ENCODE measurements around the gene EEF1AKMT3. TPM values are rescaled to one million over a fixed set of nuclear protein-coding genes. Genes with fewer than 3 reads are reported as not detected.

EEF1AKMT3 gene
- polyA plus RNA-seq, 3 donors from 2014 or later = 1.3 to 3.4 (median 2.8) TPM

- peaks cover 0 to 3% (median 0%) of the 10 kb centered on the region in 3 donors for H3K27me3 Mint-ChIP-seq (ENCODE audit: low read depth in 3 of 3)
- no peaks in the 10 kb centered on the region for H3K9me3 Mint-ChIP-seq
- H3K36me3 Mint-ChIP-seq = peaks cover 19 to 61% (median 32%) of the 10 kb centered on the region in 3 donors
- H3K27ac Mint-ChIP-seq = peak overlapping the region in 1 of 6 donors; percentile 37
- H3K4me1 Mint-ChIP-seq = peaks cover 6 to 10% of the 10 kb centered on the region in 2 donors
- DNase-seq = no peak
- no peak overlapping the region for H3K4me3 Mint-ChIP-seq
Observed at GRCh38 chr12:57730336-57731067, 41.9 kb upstream of the EEF1AKMT3 start.

DNA sequence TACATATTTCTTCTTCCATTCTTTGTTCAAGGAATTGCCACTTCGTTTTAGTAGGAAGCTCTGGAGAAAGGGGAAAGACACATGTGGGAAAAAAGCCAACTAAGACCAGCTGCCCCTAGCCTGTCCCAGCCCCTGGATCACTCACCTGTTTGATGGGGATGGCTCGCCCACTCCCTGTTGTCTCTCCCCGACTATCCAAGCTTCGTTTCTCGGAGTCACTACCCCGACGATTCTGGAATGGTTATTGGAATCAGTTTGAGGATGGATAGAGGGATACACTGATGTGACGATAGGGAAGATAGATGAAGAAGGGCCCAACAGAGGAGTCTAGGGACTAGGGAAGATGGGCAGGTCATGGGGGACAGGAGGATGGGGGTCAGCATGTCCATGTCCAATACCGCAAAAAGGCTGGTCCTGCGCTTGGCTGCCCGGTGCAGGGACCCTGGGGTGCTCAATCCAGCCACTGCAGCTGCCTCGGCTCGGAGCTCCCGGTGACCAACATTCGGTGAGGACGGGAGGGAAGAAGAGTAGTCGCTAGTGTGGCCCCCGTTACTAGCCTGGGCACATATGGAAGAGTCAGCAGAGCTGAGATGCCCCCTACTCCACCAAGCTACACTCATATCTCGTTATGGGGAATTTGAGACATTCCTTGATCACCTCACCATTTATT lies 40.9 kb upstream of the EEF1AKMT3 start:
- Mint-ChIP-seq H3K27ac (peak overlapping the region in 2 of 6 donors; percentile 2 to 42), H3K4me3 (no peak overlapping the region), H3K27me3 (ENCODE audit: low read depth in 3 of 3) (peaks cover 0 to 2% (median 0%) of the 10 kb centered on the region in 3 donors), H3K9me3 (no peaks in the 10 kb centered on the region), H3K4me1 (peaks cover 8 to 14% of the 10 kb centered on the region in 2 donors), H3K36me3 (peaks cover 19 to 57% (median 32%) of the 10 kb centered on the region in 3 donors)
- DNase-seq = no peak

DNA sequence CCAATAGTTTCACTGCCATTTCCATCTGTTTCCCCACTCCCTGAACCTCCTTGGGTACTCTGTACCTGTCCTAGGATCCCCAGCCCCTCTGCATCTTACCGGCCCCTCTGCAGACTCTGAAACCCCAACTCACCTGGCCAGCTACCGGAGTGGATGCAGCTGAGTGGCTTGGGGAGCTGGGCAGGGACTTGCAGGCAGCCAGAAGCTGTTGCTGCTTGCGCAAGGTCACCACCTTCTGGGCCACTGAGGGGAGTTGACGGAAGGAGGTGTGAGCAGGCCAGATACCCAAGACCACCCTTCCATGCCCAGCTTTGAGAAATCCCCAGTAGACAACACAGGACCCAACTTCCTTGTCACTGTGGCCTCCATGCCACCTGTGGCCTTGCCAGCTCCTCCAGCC lies 40.1 kb upstream of the EEF1AKMT3 start:
- H3K36me3 Mint-ChIP-seq = peaks cover 19 to 57% (median 32%) of the 10 kb centered on the region in 3 donors
- peaks cover 12 to 18% of the 10 kb centered on the region in 2 donors for H3K4me1 Mint-ChIP-seq
- H3K4me3 Mint-ChIP-seq = no peak overlapping the region
- H3K9me3 Mint-ChIP-seq = no peaks in the 10 kb centered on the region
- H3K27me3 Mint-ChIP-seq (ENCODE audit: low read depth in 3 of 3) = peaks cover 0 to 5% (median 0%) of the 10 kb centered on the region in 3 donors
- no peak for DNase-seq
- H3K27ac Mint-ChIP-seq = peak overlapping the region in 4 of 6 donors; percentile 35 to 66 (median 40)

GRCh38 chr12:57732726-57733593 lies 39.5 kb upstream of the EEF1AKMT3 start:
- Mint-ChIP-seq H3K27me3 (ENCODE audit: low read depth in 3 of 3) (peaks cover 0 to 5% (median 0%) of the 10 kb centered on the region in 3 donors), H3K4me3 (no peak overlapping the region), H3K9me3 (no peaks in the 10 kb centered on the region), H3K4me1 (peaks cover 12 to 18% of the 10 kb centered on the region in 2 donors), H3K27ac (peak overlapping the region in 3 of 6 donors; percentile 17 to 64 (median 53)), H3K36me3 (peaks cover 15 to 54% (median 32%) of the 10 kb centered on the region in 3 donors)
- no peak for DNase-seq

DNA sequence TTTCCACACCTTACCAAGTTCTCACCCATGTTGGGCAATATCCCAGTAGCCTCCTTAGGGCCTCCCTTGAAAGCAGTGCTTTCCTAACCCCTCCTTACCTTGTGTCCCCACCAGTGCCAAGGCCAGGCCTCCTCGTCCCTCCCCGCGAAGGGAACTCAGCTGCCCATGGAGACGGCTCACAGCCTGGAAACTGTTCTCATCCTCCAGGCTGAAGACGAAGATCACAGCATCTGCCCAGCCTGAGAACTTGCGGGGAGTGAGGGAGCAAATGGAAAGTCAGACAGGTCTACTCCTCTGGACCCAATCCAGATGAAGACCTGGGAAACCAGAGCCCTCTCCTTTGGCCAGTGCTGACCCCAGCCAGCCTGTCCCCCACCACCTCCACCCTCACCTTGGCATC lies 38.5 kb upstream of the EEF1AKMT3 start:
- no peak for DNase-seq
- no peaks in the 10 kb centered on the region for H3K9me3 Mint-ChIP-seq
- peaks cover 10 to 47% (median 27%) of the 10 kb centered on the region in 3 donors for H3K36me3 Mint-ChIP-seq
- H3K4me1 Mint-ChIP-seq = peaks cover 13 to 19% of the 10 kb centered on the region in 2 donors
- no peak overlapping the region for H3K27ac Mint-ChIP-seq
- H3K4me3 Mint-ChIP-seq = no peak overlapping the region
- peaks cover 0 to 5% (median 0%) of the 10 kb centered on the region in 3 donors for H3K27me3 Mint-ChIP-seq (ENCODE audit: low read depth in 3 of 3)

GRCh38 chr12:57734591-57734990 lies 37.8 kb upstream of the EEF1AKMT3 start:
- H3K9me3 Mint-ChIP-seq = no peaks in the 10 kb centered on the region
- H3K27ac Mint-ChIP-seq = peak overlapping the region; percentile 13 to 78 (median 66)
- H3K4me3 Mint-ChIP-seq = no peak overlapping the region
- peaks cover 10 to 43% (median 29%) of the 10 kb centered on the region in 3 donors for H3K36me3 Mint-ChIP-seq
- peaks cover 19 to 26% of the 10 kb centered on the region in 2 donors for H3K4me1 Mint-ChIP-seq
- DNase-seq = no peak
- H3K27me3 Mint-ChIP-seq (ENCODE audit: low read depth in 3 of 3) = peaks cover 0 to 5% (median 0%) of the 10 kb centered on the region in 3 donors

GRCh38 chr12:57735198-57735855 lies 37.1 kb upstream of the EEF1AKMT3 start:
- no peaks in the 10 kb centered on the region for H3K9me3 Mint-ChIP-seq
- H3K27me3 Mint-ChIP-seq (ENCODE audit: low read depth in 3 of 3) = peaks cover 0 to 5% (median 0%) of the 10 kb centered on the region in 3 donors
- H3K4me3 Mint-ChIP-seq = no peak overlapping the region
- peak overlapping the region in 4 of 6 donors; percentile 66 to 78 (median 71) for H3K27ac Mint-ChIP-seq
- peaks cover 24 to 31% of the 10 kb centered on the region in 2 donors for H3K4me1 Mint-ChIP-seq
- peaks cover 10 to 37% (median 22%) of the 10 kb centered on the region in 3 donors for H3K36me3 Mint-ChIP-seq
- DNase-seq = no peak

DNA sequence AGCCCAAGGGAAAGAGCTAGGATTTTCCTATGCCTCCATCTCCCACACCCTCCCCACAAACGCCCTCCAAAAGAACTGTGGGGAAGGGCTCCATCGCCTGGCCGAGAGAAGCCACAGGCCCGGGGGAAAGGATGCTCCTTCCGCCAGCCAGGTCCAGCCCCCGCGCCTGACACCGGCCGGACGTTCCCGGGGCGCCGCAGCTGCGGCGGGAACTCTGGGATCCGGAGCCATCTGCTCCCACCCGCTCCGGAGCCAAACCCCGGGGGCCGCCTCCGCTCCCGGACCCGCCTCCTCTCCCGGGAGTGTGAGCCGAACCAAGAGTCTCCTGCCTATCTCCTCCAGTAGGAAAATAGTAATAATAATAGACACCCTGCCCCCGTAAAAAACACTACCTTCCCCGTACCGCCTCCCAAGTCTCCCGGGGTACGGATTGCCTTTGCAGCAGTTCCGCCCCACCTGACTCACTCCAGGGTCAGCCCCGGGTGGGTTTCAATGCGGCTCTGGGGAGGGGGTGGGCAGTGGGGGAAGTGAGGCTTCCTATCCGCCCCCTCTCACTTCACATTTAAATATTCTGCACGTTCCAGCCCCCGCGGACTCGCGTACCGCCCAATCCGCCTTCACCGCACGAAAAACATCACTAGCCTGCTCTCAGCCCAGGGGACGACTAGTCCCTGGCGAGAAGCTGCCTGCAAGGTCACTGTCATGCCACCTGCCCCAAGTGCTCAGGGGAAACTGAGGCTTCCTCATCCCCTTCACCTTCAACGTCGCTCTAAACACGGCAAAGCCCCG lies 36.3 kb upstream of the EEF1AKMT3 start:
- Mint-ChIP-seq H3K27me3 (ENCODE audit: low read depth in 3 of 3) (peaks cover 6 to 10% (median 7%) of the 10 kb centered on the region in 3 donors), H3K4me1 (peaks cover 31 to 39% of the 10 kb centered on the region in 2 donors), H3K4me3 (no peak overlapping the region), H3K9me3 (no peaks in the 10 kb centered on the region), H3K36me3 (peaks cover 8 to 31% (median 20%) of the 10 kb centered on the region in 3 donors), H3K27ac (peak overlapping the region in 5 of 6 donors; percentile 10 to 79 (median 56))
- no peak for DNase-seq

- H3K36me3 Mint-ChIP-seq = peaks cover 4 to 23% (median 15%) of the 10 kb centered on the region in 3 donors
- peaks cover 38 to 47% of the 10 kb centered on the region in 2 donors for H3K4me1 Mint-ChIP-seq
Observed at GRCh38 chr12:57736741-57737466, 35.5 kb upstream of the EEF1AKMT3 start.

DNA sequence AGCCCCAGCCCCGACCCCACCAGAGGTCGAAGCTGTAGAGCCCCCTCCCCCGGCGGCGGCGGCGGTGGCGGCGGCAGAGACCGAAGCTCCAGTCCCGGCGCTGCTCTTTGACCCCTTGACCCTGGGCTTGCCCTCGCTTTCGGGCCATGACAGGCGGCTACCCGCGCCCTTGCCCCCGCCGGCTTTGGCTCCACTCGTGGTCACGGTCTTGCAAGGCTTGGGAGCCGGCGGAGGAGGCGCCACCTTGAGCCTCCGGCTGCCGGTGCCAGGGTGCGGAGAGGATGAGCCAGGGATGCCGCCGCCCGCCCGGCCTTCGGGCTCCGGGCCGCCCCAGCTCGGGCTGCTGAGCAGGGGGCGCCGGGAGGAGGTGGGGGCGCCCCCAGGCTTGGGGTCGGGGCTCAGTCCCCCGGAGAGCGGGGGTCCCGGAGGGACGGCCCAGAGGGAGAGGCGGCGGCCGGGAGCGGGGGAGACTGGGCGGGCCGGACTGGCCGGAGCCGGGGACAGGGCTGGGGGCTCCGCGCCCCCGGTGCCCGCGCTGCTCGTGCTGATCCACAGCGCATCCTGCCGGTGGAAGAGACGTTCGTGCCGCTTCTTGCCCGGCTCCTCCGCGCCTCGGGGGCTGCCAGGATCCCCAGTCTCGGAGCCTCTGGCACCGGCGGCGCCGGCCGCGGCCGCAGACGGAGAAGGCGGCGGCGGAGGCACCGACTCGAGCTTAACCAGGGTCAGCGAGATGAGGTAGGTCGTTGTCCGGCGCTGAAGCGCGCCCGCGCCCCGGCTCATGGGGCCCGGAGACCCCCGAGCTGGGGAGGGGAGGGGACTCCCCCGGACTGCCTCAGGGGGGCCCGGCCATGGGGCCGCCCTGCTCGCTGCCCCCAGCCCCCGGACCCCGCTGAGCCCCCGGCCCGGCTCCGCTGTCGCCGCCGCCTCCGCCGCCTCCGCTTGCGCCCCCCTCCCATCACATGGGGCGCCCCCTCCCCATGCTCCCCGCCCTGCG lies 34.6 kb upstream of the EEF1AKMT3 start:
- no peak for DNase-seq
- peaks cover 11 to 16% (median 14%) of the 10 kb centered on the region in 3 donors for H3K27me3 Mint-ChIP-seq (ENCODE audit: low read depth in 3 of 3)
- no peaks in the 10 kb centered on the region for H3K9me3 Mint-ChIP-seq
- H3K36me3 Mint-ChIP-seq = peaks cover 4 to 14% (median 12%) of the 10 kb centered on the region in 3 donors
- H3K27ac Mint-ChIP-seq = no peak overlapping the region
- peaks cover 47 to 55% of the 10 kb centered on the region in 2 donors for H3K4me1 Mint-ChIP-seq
- no peak overlapping the region for H3K4me3 Mint-ChIP-seq

More at GRCh38 chr12:57736741-57737466, 35.5 kb upstream of the EEF1AKMT3 start:
- H3K9me3 Mint-ChIP-seq = no peaks in the 10 kb centered on the region
- H3K27ac Mint-ChIP-seq = peak overlapping the region in 3 of 6 donors; percentile 10 to 64 (median 56)
- H3K27me3 Mint-ChIP-seq (ENCODE audit: low read depth in 3 of 3) = peaks cover 10 to 12% (median 11%) of the 10 kb centered on the region in 3 donors
- DNase-seq = no peak
- no peak overlapping the region for H3K4me3 Mint-ChIP-seq
